Effector memory CD4-positive, alpha-beta T cell (primary cell): ENCODE measurements around the gene E4F1.

Experiments
- DNase-seq, 3 donors: peaks; one replicate each; pipeline ENCODE4 v3.0.0-alpha.2; 2020
- H3K27ac ChIP-seq: 2 replicates; pipeline ENCODE4 v1.7.0; 2013; ENCODE audit warnings: mild to moderate bottlenecking, low read length, moderate library complexity; ENCODE audit not compliant: insufficient read depth, poor library complexity, severe bottlenecking
- H3K27me3 ChIP-seq: replicated peaks from 2 replicates; pipeline ENCODE4 v1.7.0; 2013; ENCODE audit warnings: mild to moderate bottlenecking, low read length; ENCODE audit not compliant: insufficient read depth, control insufficient read depth, poor library complexity, severe bottlenecking
- H3K36me3 ChIP-seq: 2 replicates; pipeline ENCODE4 v1.7.0; 2013; ENCODE audit warnings: mild to moderate bottlenecking, low read length, moderate library complexity; ENCODE audit not compliant: control insufficient read depth, insufficient read depth
- H3K4me1 ChIP-seq: 2 replicates; pipeline ENCODE4 v1.7.0; 2013; ENCODE audit warnings: low read length, mild to moderate bottlenecking; ENCODE audit not compliant: control insufficient read depth, insufficient read depth, poor library complexity, severe bottlenecking
- H3K4me3 ChIP-seq: 2 replicates; pipeline ENCODE4 v1.7.0; 2013; ENCODE audit warnings: low read length, low read depth, mild to moderate bottlenecking; ENCODE audit not compliant: insufficient read depth, poor library complexity, severe bottlenecking
- H3K9me3 ChIP-seq: 2 replicates; pipeline ENCODE4 v1.7.0; 2013; ENCODE audit warnings: mild to moderate bottlenecking, low read length, moderate library complexity; ENCODE audit not compliant: control insufficient read depth

Gene E4F1

DNA sequence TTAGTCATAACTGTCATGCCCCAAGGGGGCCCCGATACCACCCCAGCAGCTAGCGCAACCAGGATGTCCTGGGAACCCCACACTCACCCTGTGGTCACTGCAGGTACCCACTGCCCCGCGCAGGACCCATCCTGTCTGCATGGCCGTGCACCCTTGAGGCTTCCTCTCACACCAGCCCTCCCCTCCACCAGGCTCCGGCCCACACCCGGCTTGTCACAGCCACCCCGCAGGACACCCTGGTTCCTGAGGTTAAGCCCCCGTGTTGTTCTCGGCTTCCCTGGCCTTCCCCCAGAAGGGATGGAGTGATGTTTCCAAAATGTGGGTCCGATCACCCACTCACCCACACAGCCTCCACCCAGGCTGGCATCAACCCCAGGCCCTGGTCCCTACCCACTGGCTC, 20.4 kb downstream of the E4F1 start:
- no peak overlapping the region for H3K4me3 ChIP-seq
- H3K9me3 ChIP-seq: no peaks in the 10 kb centered on the region
- H3K36me3 ChIP-seq: peaks cover 34% of the 10 kb centered on the region
- H3K27ac ChIP-seq: no peak overlapping the region
- no peaks in the 10 kb centered on the region for H3K27me3 ChIP-seq
- no peaks in the 10 kb centered on the region for H3K4me1 ChIP-seq
- no peak for DNase-seq

DNA sequence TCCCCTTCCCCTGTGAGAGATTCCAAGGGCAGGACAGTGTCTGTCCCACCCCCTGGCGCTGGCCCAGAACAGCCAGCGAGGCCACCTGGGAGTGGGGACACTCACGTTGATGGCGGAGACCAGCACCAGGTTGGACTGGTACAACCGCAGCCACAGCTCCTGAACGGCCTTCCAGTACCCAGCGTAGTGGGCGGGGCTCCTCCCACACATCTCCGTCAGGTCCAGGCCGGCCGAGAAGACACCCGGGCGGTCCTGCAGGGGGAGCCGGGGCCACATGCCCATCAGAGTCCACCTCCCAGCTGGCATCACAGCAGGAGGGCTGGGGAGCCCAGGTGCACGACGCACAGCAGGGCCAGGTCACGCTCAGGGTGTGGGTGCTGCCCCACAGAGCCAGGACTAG, 20.9 kb downstream of the E4F1 start:
- Histone ChIP-seq H3K4me3 (no peak overlapping the region), H3K36me3 (peaks cover 34% of the 10 kb centered on the region), H3K9me3 (no peaks in the 10 kb centered on the region), H3K4me1 (no peaks in the 10 kb centered on the region), H3K27me3 (no peaks in the 10 kb centered on the region), H3K27ac (no peak overlapping the region)
- DNase-seq: no peak

DNA sequence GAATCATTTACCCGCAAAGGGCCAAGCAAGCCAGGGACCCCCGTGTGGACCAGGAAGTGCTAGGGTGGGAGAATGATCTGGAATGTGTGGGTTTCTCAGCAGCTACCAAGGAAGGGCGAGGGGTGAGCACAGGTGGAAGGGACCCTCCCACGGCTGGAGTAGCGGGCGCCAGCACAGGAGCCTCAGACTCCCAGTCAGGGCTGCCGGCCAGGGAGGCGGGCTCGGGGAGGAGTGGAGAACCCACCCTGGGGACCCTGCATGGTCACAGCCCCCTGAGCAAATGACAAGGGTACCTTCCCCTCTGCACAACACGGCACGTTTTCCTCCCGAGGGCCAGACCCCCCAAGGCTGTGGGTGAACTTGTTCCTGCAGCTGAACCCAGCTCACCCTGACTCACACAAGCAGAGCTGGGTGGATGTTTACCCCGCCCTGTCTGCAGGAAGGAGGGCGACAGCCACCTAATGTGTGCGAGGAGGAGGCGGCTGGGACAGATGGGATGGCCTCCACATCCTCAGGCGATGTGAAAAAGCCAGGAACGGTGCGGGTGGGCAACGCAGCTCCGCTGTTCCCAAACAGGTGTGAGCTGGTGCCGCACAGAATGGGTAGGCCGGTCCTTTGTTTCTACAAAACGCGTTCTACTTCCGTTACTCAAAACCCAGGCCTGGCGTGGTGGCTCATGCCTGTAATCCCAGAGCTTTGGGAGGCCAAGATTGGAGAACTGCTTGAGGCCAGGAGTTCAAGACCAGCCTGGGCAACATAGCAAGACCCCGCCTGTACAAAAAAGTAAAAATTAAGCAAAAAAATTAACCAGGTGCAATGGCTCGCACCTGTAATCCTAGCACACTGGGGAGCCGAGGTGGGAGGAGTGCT, 21.8 kb downstream of the E4F1 start:
- no peaks in the 10 kb centered on the region for H3K4me1 ChIP-seq
- H3K27ac ChIP-seq: no peak overlapping the region
- no peak for DNase-seq
- no peaks in the 10 kb centered on the region for H3K27me3 ChIP-seq
- H3K36me3 ChIP-seq: peaks cover 34% of the 10 kb centered on the region
- H3K9me3 ChIP-seq: no peaks in the 10 kb centered on the region
- no peak overlapping the region for H3K4me3 ChIP-seq

DNA sequence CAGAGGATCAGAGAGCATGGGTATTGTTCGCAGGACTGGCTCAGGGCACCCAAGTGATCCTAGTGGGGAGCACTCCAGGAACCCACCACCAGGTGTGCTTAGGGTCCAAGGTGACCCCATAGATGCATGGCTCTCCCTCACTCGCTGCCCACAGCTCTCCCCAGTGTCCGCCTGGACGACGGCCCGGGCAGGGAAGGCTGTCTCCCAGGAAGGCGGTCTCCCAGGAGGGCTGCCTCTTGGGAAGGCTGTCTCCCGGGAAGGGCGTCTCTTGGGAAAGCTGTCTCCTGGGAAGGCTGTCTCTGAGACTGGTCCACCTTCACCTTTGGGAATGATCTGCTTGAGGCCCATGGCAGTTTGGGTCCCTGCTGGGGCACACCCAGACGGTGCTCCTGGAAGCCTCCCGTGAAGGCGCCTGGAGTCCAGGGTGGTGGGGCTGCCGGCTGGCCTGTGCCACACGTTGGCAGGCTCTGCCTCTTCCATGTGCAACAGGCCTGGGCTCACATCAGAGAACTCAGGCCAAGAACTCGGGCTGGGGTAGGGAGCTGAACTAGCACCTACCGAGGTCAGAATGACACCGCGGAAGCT, 23.0 kb downstream of the E4F1 start:
- Histone ChIP-seq H3K36me3 (peaks cover 34% of the 10 kb centered on the region), H3K27me3 (no peaks in the 10 kb centered on the region), H3K4me3 (no peak overlapping the region), H3K4me1 (no peaks in the 10 kb centered on the region), H3K27ac (no peak overlapping the region), H3K9me3 (no peaks in the 10 kb centered on the region)
- DNase-seq: no peak

DNA sequence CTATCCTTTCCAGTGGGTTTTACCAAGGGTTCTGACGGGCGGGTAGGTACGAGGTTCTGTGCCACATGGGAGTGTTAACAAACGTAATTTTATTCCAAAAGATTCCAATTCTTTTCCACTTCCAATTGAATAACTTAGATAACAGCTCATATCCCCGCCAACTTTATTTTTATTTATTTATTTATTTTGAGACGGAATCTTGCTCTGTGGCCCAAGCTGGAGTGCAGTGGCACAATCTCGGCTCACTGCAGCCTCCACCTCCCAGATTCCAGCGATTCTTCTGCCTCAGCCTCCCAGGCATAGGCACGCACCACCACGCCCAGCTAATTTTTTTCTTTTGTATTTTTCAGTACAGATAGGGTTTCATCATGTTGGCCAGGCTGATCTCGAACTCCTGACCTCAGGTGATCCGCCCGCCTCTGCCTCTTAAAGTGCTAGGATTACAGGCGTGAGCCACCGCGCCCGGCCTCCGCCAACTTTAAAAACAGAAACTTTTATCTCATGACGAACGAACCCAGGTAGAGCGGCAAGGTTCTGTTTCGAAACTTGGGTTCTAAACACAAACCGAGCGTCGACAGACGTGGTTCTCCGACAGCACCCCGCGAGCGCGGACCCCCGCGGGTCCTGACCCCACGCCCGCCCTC, 27.4 kb downstream of the E4F1 start:
- Histone ChIP-seq H3K27me3 (no peaks in the 10 kb centered on the region), H3K27ac (peak overlapping the region; percentile 61), H3K9me3 (no peaks in the 10 kb centered on the region), H3K4me1 (peaks cover 3% of the 10 kb centered on the region), H3K4me3 (peak overlapping the region; percentile 50), H3K36me3 (peaks cover 20% of the 10 kb centered on the region)
- peak; percentile 23 to 42 (median 34) for DNase-seq

DNA sequence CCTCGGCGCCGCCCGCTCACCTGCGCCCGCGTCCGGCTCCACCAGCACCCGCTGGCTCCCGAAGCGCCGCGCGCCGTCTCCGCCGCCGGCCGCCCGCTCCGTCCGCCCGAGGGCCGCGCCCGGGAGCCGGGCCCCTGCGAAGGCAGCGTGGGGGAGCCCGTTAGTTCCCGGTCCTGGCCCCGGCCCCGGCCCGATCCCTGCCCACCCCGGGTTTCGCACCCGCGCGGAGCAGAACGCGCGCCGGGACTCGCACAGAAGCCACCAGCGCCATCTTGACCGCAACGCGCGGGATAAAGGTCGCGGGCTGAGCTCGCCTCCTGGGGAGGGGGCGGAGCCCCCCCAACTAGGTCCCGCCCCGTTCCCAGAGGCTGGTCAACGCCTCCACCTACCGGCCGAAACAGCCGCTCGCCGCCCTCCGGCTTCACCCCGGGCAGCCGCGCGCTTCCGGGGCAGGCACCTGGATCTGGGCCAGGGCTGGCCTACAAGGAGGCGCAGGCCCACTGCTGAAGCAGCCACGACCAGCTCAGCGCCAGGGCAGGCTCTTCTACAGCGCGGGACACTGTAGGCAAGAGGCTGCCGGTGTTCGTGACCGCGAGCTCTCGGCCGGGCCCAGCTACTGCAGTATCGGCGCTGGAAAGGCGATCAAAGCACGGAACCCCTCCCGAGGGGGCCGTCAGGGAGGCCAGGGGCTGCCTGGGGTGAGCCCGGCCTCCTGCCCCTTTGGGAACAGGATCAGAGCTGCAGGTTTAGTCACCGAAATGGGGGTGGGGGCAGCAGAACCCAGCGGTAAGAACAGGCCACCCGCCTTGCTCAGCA, 28.1 kb downstream of the E4F1 start, which contains the start of gene ECI1:
TSS of gene ECI1 (minus strand) at position 292 of the 816 bp plus-strand sequence. CDS start at position 271, 21 bp downstream.
- Histone ChIP-seq H3K27me3 (no peaks in the 10 kb centered on the region), H3K36me3 (peaks cover 20% of the 10 kb centered on the region), H3K4me3 (peak within 1 kb of the TSS; percentile 50), H3K27ac (peak within 1 kb of the TSS; percentile 61), H3K4me1 (peaks cover 3% of the 10 kb centered on the region), H3K9me3 (no peaks in the 10 kb centered on the region)
- peak; percentile 64 to 79 (median 75) for DNase-seq

DNA sequence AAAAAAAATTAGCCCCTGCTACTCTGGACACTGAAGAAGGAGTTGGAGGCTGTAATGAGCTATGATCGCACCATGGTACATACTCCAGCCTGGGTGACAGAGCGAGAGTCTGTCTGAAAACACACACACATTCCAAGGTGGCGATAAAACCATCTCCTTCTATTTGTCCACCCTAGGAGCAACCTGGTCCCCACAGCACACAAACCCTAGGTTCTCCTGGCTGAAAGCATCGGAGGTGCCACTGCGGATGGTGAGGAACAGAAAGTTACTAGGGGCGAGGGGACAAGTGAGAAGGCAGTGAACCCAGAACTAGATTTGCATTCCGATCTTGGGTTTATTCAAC, 29.4 kb downstream of the E4F1 start:
- Histone ChIP-seq H3K4me1 (peaks cover 3% of the 10 kb centered on the region), H3K36me3 (peaks cover 30% of the 10 kb centered on the region), H3K4me3 (no peak overlapping the region), H3K9me3 (no peaks in the 10 kb centered on the region), H3K27ac (no peak overlapping the region), H3K27me3 (no peaks in the 10 kb centered on the region)
- no peak for DNase-seq

DNA sequence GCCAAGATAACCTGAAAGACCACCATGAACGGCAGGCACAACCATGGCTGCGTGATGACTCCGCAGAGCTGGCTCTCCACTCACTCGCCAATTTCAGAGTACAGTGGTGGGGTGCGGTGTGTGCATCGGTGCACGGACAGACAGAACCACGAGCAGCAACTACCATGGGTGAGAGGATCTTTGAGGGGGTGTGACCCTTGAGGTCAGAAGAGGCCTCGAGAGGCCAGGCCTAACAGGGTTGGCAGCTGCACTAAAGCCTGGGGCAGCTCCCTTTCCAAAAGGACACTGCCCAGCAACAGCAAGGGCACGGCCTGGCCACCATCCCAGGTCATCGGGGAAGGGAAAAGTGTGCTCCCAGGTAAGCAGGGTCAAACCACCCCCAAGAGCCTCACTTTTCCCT, 29.9 kb downstream of the E4F1 start:
- Histone ChIP-seq H3K27me3 (no peaks in the 10 kb centered on the region), H3K27ac (no peak overlapping the region), H3K36me3 (peaks cover 35% of the 10 kb centered on the region), H3K4me3 (no peak overlapping the region), H3K4me1 (peaks cover 3% of the 10 kb centered on the region), H3K9me3 (no peaks in the 10 kb centered on the region)
- no peak for DNase-seq

DNA sequence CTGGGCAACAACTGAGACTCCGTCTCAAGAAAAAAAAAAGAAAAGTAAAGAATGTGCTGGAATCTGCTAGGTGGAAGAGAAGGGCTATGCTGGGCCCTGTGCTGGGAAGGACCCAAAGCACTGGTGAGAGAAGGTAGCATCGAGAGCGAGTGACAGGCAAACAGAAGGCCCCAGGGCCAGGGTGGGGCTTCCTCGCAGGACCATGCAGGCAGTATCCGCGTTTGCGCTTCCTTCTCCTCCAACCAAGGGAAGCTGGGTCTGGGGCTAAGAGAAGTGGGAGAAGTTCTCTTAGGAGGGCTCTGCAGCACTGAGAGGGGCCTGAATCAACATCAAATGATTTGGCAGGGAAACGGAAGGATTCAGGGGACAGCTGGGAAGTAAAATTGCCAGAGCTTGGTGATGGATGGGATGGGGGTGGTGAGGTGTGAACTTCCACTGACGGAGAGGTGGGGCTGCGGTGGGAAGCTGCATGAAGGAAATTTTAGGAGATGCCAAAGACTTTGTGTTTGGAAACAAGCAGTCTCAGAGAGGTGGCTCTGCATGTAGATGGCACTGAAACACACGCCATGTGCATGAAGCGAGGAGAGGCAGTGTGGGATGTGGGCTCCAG, 33.2 kb downstream of the E4F1 start:
- H3K4me3 ChIP-seq: no peak overlapping the region
- H3K9me3 ChIP-seq: no peaks in the 10 kb centered on the region
- H3K27me3 ChIP-seq: no peaks in the 10 kb centered on the region
- no peak for DNase-seq
- H3K4me1 ChIP-seq: peaks cover 3% of the 10 kb centered on the region
- no peak overlapping the region for H3K27ac ChIP-seq
- peaks cover 57% of the 10 kb centered on the region for H3K36me3 ChIP-seq
